Measurements from ENCODE around the gene ACCSL. TPM values are rescaled to one million over a fixed set of nuclear protein-coding genes. Genes with fewer than 3 reads are reported as not detected.

Gene ACCSL
- total and polyA plus RNA-seq, 8 donors: not detected

GRCh38 chr11:44101098-44101497, 53.3 kb downstream of the ACCSL start:
- Histone ChIP-seq H3K9me3 (no peaks in the 10 kb centered on the region), H3K36me3 (peaks cover 0 to 19% (median 6%) of the 10 kb centered on the region in 4 donors), H3K27ac (no peak overlapping the region), H3K27me3 (no peaks in the 10 kb centered on the region), H3K4me1 (peaks cover 4 to 25% (median 15%) of the 10 kb centered on the region in 4 donors), H3K4me3 (no peak overlapping the region)
- DNase-seq: no peak
- TF ChIP-seq POLR2AphosphoS5 (IDR thresholded peaks at IDR 0.05): no peak
- TF ChIP-seq POLR2A (IDR thresholded peaks at IDR 0.05): no peak
- TF ChIP-seq EP300 (IDR thresholded peaks at IDR 0.05): no peak
- TF ChIP-seq CTCF (IDR thresholded peaks at IDR 0.05): no peak
- 83 to 92% (median 89%) methylated on average over 2 of the region's 2 CpGs for WGBS, 5 donors
- intact Hi-C loops (cut with DNase I; ENCODE audit: low total_unique reads): no loop called here

- H3K4me3 ChIP-seq: no peak overlapping the region
- H3K4me1 ChIP-seq: peaks cover 0 to 9% (median 2%) of the 10 kb centered on the region in 4 donors
- TF ChIP-seq POLR2A (IDR thresholded peaks at IDR 0.05) (no peak), CTCF (IDR thresholded peaks at IDR 0.05) (no peak), EP300 (IDR thresholded peaks at IDR 0.05) (no peak), POLR2AphosphoS5 (IDR thresholded peaks at IDR 0.05) (no peak)
- no peaks in the 10 kb centered on the region for H3K9me3 ChIP-seq
- no peaks in the 10 kb centered on the region for H3K27me3 ChIP-seq
- intact Hi-C loops (cut with DNase I; ENCODE audit: low total_unique reads): no loop called here
- no peak overlapping the region for H3K27ac ChIP-seq
- peaks cover 16 to 37% (median 29%) of the 10 kb centered on the region in 4 donors for H3K36me3 ChIP-seq
- 85 to 96% (median 91%) methylated on average over 5 of the region's 5 CpGs for WGBS, 5 donors
- no peak for DNase-seq
These were observed 56.9 kb downstream of the ACCSL start for GRCh38 chr11:44104481-44105294.

- no peak for TF ChIP-seq CTCF (IDR thresholded peaks at IDR 0.05)
- TF ChIP-seq EP300 (IDR thresholded peaks at IDR 0.05): no peak
- no peak for TF ChIP-seq POLR2A (IDR thresholded peaks at IDR 0.05)
- no peak for TF ChIP-seq POLR2AphosphoS5 (IDR thresholded peaks at IDR 0.05)
- H3K4me1 ChIP-seq: peaks cover 0 to 25% (median 11%) of the 10 kb centered on the region in 4 donors
- WGBS, 5 donors: 91 to 95% (median 93%) methylated on average over 6 of the region's 6 CpGs
- H3K27ac ChIP-seq: no peak overlapping the region
- H3K4me3 ChIP-seq: no peak overlapping the region
- DNase-seq: no peak
- intact Hi-C loops (cut with DNase I; ENCODE audit: low total_unique reads): no loop called here
- no peaks in the 10 kb centered on the region for H3K27me3 ChIP-seq
- no peaks in the 10 kb centered on the region for H3K9me3 ChIP-seq
- peaks cover 17 to 55% (median 38%) of the 10 kb centered on the region in 4 donors for H3K36me3 ChIP-seq
These were observed 60.5 kb downstream of the ACCSL start for GRCh38 chr11:44108260-44108659.

Other genes starting within 250 kb of the ACCSL start
- gene ALKBH3, start 167.2 kb upstream of the ACCSL start, total RNA-seq: 100 to 1,000 TPM in 1 of 5 donors, 10 to 100 TPM in 4; 25.7 to 113 (median 37.4) TPM
- gene ALKBH3, start 167.2 kb upstream of the ACCSL start, polyA plus RNA-seq: 10 to 100 TPM; 30.8 to 49.0 (median 31.4) TPM
- 100 to 1,000 TPM in 1 of 5 donors, 10 to 100 TPM in 4; 32.1 to 273 (median 55.4) TPM for gene C11orf96, start 105.3 kb upstream of the ACCSL start, total RNA-seq
- 100 to 1,000 TPM in 2 of 3 donors, 10 to 100 TPM in 1; 77.2 to 140 (median 131) TPM for gene C11orf96, start 105.3 kb upstream of the ACCSL start, polyA plus RNA-seq
- gene ACCS, start 18.3 kb downstream of the ACCSL start, total RNA-seq: 10 to 100 TPM; 21.7 to 71.1 (median 34.4) TPM
- 10 to 100 TPM; 14.7 to 17.4 (median 16.3) TPM for gene ACCS, start 18.3 kb downstream of the ACCSL start, polyA plus RNA-seq
- 10 to 100 TPM; 10.5 to 93.8 (median 49.1) TPM for gene EXT2, start 47.7 kb downstream of the ACCSL start, total RNA-seq
- gene EXT2, start 47.7 kb downstream of the ACCSL start, polyA plus RNA-seq: 10 to 100 TPM; 11.8 to 16.0 (median 15.2) TPM